GM18505 (cell line): ENCODE data around the gene UBXN1.
"Not testable (repeated sequence)": the region's sequence is repeated elsewhere in the genome, so short reads cannot be mapped to it uniquely, and the experiment has no call there.

ENCODE experiments used
- ATAC-seq: cut with Tn5 transposase; IDR thresholded peaks from one replicate; pipeline ENCODE4 v1.9.1; 2021; ENCODE audit not compliant: unreplicated experiment
- POLR2A ChIP-seq: IDR thresholded peaks from 4 replicates; pipeline ENCODE4 v1.6.1; 2011; ENCODE audit warnings: borderline replicate concordance; ENCODE audit not compliant: insufficient read depth, insufficient read length; ENCODE audit errors: extremely low read depth

UBXN1 gene

DNA sequence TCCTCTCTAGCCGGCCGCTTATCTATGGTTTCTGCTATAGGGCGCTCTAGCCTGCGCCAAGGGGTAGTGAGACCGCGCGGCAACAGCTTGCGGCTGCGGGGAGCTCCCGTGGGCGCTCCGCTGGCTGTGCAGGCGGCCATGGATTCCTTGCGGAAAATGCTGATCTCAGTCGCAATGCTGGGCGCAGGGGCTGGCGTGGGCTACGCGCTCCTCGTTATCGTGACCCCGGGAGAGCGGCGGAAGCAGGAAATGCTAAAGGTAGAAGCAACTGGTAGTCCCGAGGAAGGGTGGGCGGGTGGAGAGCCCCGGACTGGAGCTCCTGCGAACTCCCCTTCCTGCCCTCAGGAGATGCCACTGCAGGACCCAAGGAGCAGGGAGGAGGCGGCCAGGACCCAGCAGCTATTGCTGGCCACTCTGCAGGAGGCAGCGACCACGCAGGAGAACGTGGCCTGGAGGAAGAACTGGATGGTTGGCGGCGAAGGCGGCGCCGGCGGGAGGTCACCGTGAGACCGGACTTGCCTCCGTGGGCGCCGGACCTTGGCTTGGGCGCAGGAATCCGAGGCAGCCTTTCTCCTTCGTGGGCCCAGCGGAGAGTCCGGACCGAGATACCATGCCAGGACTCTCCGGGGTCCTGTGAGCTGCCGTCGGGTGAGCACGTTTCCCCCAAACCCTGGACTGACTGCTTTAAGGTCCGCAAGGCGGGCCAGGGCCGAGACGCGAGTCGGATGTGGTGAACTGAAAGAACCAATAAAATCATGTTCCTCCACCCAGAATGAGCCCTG is 7.1 kb downstream of the UBXN1 start, which contains the start of the genes LBHD1 and UQCC3:
Gene LBHD1 (minus strand): TSS at position 660 of the 782 bp plus-strand sequence. CDS start 2,236 bp downstream, outside the sequence.
Gene UQCC3 (plus strand): TSS at position 66 of the 782 bp plus-strand sequence. CDS start 73 bp downstream, at position 139.
- TF ChIP-seq POLR2A = peak; percentile 84
- ATAC-seq = peak; percentile 53

DNA sequence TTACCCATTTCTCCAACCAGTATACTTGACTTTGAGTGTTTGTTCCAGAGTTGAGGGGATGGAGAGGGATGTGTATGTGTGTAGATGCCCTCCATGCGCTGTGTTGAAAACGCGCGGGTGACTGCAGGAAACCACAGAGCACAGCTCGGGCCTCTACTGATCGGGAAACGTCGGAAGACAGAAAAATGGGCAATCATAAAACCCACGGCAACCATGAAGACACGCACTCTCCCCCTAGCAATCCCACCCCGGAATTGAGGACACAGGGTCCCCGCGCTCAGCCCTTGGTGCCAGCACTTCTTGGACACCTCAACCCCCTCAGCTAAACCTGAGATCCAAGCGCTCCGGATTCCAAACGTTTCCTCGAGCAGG is 7.7 kb downstream of the UBXN1 start:
- no peak for TF ChIP-seq POLR2A

DNA sequence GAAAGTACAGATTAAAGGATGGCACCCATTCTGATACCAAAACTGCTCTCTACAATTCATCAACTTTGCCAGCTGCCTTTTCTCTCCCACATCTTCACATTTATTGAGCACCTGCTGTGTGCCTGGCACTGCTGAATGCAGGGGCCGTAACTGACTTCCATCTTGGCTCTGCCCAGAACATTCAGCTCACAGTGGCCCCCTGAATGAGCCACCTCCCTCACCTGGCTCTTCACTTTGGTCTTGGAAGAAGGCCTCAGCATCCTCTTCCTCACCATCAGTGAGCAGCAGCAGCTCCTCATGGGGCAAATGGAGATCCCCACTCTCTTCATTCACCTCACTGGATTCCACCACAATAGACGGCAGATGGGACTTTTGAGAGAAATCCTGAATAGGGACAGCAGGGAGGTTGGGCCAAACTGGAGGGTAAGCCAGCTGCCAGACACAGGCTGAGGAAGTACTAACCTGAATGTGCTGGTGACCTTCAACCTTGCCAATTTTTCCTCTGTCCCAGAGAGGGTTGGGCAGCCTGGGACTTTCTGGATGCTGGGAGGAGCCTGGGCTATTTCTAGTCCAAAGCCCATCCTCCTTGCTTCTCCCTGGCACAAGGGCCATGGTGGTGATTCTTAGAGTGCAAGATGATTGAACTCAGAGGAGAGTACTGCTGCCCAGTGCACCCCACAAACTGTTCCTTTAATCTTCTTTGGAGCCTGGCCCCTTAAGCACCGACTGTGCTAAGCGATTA is 9.3 kb downstream of the UBXN1 start:
- no peak for TF ChIP-seq POLR2A
- ATAC-seq = no peak

More for the DNA sequence above, 7.7 kb downstream of the UBXN1 start:
- ATAC-seq = peak; percentile 12

DNA sequence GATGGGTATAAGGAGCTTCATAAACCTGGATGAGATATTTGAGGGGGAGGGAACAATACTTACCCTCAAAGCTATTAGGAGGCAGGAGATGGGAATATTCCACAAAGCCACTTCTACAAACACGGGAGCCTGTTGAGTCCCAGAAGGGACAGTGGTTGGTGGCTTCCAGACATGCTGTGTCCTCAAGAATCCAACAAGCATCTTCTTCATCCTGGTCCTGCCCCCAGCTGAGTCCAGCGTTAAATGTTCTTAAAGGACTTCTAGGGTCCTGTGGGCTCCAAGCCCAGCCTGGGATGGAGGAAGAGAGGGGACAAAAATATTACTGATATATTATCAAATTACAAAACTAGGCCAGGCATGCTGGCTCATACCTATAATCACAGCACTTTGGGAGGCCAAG is 11.4 kb downstream of the UBXN1 start:
- no peak for ATAC-seq
- TF ChIP-seq POLR2A = no peak

DNA sequence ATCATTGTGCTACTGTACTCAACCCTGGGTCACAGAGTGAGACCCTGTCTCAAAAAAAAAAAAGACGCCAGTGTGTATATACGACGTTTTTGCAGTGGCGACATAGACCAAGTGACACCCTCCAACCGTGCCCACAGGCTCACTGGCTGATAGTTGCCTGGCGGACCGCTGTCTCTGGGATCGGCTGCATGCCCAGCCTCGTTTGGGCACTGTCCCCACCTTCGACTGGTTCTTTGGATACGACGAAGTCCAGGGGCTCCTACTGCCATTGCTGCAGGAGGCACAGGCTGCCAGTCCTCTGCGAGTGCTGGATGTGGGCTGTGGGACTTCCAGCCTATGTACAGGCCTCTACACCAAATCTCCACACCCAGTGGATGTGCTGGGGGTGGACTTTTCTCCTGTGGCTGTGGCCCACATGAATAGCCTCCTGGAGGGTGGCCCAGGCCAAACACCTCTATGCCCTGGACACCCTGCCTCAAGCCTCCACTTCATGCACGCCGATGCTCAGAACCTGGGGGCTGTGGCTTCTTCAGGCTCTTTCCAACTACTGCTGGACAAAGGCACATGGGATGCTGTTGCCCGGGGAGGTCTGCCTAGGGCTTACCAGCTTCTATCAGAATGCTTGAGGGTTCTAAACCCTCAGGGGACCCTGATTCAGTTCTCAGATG is 12.5 kb downstream of the UBXN1 start:
- ATAC-seq = no peak
- TF ChIP-seq POLR2A = peak; percentile 51

DNA sequence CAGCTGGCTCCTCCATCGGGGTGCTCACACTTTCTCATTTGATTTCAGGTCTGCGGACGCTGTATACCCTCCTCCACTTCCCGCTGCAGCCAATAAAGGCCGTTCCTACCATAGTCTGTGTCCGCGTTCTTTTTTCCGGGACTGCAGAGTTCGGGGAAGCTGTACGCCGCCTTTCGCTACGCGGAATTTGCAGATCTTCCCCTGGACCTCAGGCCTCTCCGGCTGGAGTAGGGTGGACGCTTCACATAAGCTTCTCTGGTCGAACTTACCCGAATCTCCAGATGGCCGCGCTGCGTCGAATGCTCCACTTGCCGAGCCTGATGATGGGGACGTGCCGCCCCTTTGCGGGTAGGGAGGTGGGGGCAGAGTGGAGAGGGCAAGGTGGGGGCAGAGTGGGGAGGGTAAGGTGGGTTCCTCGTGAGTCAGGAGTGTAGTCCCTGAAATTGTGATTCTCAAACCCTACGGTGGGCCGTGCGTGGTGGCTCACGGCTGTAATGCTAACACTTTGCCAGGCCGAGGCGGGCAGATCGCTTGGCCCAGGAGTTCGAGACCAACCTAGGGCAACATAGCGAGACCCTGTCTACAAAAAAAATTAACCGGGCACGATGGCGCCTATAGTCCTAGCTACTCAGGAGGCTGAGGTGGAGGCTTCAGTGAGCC is 13.1 kb downstream of the UBXN1 start:
- TF ChIP-seq POLR2A = no peak
- peak; percentile 9 for ATAC-seq

DNA sequence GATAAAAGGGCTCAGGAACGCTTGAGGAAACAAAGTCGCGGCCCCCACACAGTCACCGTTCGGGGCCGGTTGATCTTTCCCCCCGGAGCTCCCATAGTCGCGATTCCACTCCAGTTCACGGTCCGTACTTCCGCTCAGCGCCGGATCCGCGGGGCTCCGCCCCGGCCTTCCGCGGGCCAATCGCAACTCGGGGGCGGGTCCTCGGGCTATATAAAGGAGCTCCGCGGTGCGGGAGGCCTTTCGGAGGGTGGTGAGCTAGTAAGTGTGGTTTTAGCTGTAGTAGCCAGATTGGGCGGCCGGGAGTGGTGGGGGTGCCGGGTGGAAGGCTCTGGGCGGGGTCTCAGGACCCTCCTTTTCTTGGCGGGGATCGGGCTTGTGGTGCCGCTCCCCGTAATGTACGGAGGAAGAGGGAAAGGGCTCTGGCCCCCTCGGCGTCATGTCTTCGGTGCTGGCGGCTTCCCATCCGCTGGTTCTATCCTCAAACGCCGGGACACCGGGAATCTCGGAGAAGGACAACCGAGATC is 13.7 kb downstream of the UBXN1 start, which contains the start of the genes C11orf98 and CSKMT:
Gene C11orf98 (minus strand): TSS at position 136 of the 524 bp plus-strand sequence. CDS start 41 bp downstream, at position 95.
Gene CSKMT (plus strand): TSS at position 238 of the 524 bp plus-strand sequence. CDS start 568 bp downstream, outside the sequence.
- peak; percentile 100 for TF ChIP-seq POLR2A
- ATAC-seq = peak; percentile 76

DNA sequence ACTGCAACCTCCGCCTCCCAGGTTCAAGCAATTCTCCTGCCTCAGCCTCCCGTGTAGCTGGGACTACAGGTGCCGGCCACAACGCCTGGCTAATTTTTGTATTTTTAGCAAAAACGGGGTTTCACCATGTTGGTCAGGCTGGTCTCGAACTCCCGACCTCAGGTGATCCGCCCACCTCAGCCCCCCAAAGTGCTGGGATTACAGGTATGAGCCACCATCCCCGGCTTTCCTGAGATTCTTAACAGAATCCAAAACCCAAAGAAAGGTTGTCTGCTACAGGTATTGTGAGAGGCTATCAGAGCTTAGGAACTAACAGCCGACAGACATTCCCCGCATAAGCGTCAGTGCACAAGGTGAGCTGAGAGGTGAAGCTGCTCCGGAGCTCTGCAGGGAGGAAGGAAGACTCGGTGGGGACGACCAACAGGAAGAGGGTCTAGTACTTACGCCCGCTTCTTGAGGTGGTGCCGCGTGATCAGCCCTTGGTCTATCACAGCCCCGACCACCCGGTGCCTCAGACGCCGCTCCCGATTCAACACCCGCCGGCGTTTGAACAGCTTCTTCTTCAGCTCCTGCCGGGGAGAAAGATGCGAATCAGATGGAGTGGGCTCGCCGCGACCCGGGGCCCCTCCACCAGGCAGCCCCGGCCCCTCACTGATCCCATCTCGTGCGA is 14.3 kb downstream of the UBXN1 start:
- peak; percentile 12 for ATAC-seq
- no peak for TF ChIP-seq POLR2A

DNA sequence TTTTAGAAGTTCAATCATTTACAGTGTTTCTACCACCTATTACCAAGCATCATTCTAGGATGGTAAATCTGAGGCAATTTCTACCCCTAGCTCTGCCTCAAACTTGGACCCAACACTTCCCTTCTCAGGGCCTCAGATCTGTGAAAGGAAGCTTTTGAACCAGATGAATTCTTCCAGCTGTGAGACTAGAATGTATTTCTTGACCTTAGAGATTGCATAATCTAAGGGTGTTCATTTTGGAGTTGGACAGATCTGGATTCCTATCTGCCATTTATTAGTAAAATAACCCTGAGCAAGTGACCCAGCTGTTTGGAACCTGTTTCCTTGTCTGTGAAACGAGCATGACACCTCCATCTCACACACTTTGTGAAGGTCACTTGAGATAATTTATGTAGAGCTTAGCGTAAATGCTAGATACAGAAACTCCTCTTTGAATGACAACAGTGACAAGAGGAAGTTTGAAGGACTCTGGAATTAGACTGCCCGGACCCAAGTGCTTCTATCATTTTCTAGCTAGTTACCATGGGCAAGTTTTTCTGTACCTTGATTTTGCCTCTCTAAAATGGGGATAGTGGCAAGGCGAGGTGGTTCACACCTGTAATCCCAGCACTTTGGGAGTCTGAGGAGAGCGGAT is 22.0 kb downstream of the UBXN1 start:
- no peak for TF ChIP-seq POLR2A
- no peak for ATAC-seq

DNA sequence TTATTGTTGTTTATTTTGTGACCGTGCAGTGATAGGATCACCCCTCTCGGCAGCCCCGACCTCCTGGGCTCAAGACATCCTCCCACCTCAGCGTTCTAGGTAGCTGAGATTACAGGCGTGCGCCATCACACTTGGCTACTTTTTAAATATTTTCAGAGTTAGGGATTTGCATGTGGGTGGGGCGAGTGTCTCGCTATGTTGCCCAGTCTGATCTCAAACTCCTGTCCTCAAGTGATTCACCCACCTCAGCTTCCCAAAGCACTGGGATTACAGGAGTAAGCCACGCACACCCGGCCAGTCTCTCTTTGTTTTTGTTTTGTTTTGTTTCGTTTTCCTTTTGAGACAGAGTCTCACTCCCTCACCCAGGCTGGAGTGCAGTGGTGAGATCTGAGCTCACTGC is 24.6 kb downstream of the UBXN1 start:
- no peak for TF ChIP-seq POLR2A
- no peak for ATAC-seq

DNA sequence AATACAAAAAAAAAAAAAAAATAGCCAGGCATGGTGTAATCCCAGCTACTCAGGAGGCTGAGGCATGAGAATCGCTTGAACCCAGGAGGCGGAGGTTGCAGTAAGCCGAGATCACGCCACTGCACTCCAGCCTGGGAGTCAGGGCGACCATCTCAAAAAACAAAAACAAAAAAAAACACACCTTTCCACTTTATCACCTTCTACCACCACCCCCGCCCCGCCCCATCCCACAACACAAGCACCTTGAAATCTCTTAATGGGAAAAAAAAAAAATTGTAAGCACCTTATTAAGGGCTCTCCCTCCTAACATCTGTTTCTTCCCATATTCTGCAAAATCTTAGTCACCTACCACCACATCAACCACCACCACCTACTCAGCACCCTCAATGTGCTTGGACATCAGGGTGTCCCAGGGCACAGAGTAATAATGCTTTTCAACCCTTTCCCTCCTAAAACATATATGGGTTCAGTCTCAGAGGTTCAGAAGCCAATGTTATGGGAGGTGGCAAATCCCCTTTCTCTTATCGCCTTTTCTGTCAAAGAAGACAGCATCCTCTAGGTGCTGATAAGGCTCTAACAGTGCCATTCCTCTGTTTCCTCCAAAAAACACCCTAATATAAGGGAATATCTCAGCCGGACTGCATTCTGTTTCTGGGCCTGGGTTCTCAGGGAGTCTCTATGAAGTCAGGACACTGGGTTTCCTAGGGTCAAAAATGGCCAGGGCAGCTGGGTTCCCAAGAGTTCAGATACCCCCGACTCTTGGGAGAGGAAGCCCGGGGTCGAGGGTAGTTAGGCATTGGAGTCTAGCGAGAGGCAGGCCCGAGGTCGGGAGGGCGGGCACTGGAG is 26.5 kb downstream of the UBXN1 start:
- no peak for ATAC-seq
- TF ChIP-seq POLR2A = no peak

DNA sequence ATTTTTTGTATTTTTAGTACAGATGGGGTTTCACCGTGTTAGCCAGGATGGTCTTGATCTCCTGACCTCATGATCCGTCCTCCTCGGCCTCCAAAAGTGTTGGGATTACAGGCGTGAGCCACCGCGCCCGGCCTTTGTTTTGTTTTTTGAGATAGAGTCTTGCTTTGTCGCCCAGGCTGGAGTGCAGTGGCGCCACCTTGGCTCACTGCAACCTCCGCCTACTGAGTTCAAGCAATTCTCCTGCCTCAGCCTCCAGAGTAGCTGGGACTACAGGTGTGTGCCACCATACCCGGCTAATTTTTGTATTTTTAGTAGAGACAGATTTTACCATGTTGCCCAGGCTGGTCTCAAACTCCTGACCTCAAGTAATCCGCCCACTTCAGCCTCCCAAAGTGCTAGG is 28.6 kb downstream of the UBXN1 start:
- ATAC-seq = not testable (repeated sequence)
